Measurements from ENCODE around the gene DCLK1. TPM values are rescaled to one million over a fixed set of nuclear protein-coding genes. Genes with fewer than 3 reads are reported as not detected.

DCLK1 gene
- total and polyA plus RNA-seq, 12 donors = 0.68 to 22.6 (median 2.3) TPM

DNA sequence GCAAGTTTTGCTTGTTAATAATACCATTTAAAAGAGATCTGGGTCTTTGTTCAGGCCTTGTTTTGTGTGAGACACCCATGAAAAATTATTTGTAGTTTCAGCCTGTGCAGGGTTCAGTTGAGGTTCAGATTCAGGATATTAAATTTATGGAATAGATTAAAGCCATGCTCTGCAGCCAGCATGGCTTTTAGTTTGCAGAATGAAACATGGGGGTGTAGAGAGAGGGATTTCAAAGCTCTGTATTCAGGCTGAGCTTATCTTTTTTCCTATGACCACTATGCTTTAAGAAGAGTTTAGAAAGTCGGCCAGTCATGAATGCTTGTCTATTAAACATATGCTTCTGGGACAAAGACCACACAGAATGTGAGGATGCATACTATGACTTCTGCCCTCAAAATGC, 73.6 kb downstream of the DCLK1 start:
- WGBS, 4 donors = 62 to 83% (median 63%) methylated on average over 1 of the region's 1 CpG
- intact Hi-C loops (cut with DNase I) = no loop called here
- no peaks in the 10 kb centered on the region for H3K4me1 ChIP-seq (replicated peaks in 1 of 2)

DNA sequence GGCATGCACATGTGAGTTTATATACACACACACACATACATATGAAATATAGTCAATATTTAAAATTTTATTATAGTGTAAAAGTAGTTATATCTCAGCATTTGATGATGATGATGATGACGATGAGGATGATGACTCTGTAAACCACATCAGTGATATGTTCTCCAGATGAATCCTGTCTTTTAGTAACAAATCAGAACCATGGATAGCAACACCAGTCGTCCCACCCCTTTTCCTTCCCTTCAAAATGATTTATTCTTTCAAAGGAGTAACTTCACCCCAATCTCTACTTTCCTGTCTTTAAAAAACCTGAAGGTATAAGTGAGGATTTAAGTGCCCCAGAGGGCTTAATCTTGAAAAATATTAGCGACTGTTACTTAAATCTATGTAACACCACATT, 74.1 kb downstream of the DCLK1 start:
- 44 to 57% (median 49%) methylated on average over 3 of the region's 3 CpGs for WGBS, 4 donors
- Histone ChIP-seq H3K9me3 (replicated peaks in 1 of 3) (no peaks in the 10 kb centered on the region), H3K27ac (no peak overlapping the region), H3K27me3 (peaks cover 4% of the 10 kb centered on the region), H3K4me3 (no peak overlapping the region), H3K4me1 (replicated peaks in 1 of 2) (no peaks in the 10 kb centered on the region), H3K36me3 (replicated peaks in 1 of 2) (no peaks in the 10 kb centered on the region)
- intact Hi-C loops (cut with DNase I) = no loop called here
- TF ChIP-seq, protein P1, sequence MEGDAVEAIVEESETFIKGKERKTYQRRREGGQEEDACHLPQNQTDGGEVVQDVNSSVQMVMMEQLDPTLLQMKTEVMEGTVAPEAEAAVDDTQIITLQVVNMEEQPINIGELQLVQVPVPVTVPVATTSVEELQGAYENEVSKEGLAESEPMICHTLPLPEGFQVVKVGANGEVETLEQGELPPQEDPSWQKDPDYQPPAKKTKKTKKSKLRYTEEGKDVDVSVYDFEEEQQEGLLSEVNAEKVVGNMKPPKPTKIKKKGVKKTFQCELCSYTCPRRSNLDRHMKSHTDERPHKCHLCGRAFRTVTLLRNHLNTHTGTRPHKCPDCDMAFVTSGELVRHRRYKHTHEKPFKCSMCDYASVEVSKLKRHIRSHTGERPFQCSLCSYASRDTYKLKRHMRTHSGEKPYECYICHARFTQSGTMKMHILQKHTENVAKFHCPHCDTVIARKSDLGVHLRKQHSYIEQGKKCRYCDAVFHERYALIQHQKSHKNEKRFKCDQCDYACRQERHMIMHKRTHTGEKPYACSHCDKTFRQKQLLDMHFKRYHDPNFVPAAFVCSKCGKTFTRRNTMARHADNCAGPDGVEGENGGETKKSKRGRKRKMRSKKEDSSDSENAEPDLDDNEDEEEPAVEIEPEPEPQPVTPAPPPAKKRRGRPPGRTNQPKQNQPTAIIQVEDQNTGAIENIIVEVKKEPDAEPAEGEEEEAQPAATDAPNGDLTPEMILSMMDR (IDR thresholded peaks at IDR 0.05) = no peak
- no peak for TF ChIP-seq POLR2A (IDR thresholded peaks at IDR 0.05)
- DNase-seq = no peak

More for the DNA sequence above, 73.6 kb downstream of the DCLK1 start:
- no peak overlapping the region for H3K27ac ChIP-seq
- TF ChIP-seq POLR2A (IDR thresholded peaks at IDR 0.05) = no peak
- TF ChIP-seq, protein P1 (IDR thresholded peaks at IDR 0.05) = no peak
- H3K27me3 ChIP-seq = peaks cover 4% of the 10 kb centered on the region
- no peak overlapping the region for H3K4me3 ChIP-seq
- H3K36me3 ChIP-seq (replicated peaks in 1 of 2) = no peaks in the 10 kb centered on the region
- no peak for DNase-seq
- H3K9me3 ChIP-seq (replicated peaks in 1 of 3) = no peaks in the 10 kb centered on the region

DNA sequence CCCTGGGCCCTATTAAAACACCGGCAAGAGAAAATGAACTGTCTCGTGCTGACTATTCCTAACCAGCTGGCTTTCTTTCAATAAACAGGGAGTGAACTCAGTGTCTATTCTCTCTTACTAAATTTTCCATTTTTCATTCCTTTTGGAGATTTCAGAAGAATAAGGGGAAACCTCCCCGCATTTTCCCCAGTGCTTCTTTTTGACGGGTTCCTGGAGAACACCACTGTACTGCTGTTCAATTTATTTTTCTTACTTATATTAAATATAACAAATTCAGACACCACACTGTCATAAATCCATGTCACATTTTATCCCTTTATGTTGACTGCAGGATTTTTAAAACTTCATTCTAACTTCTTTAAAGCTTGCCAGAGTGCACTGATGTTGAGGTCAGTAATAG, 75.8 kb downstream of the DCLK1 start:
- WGBS, 4 donors = 67 to 82% (median 73%) methylated on average over 4 of the region's 4 CpGs
- H3K4me1 ChIP-seq (replicated peaks in 1 of 2) = no peaks in the 10 kb centered on the region
- DNase-seq = no peak
- H3K27ac ChIP-seq = no peak overlapping the region
- intact Hi-C loops (cut with DNase I) = no loop called here
- no peak overlapping the region for H3K4me3 ChIP-seq
- no peaks in the 10 kb centered on the region for H3K36me3 ChIP-seq (replicated peaks in 1 of 2)
- H3K27me3 ChIP-seq = peaks cover 3% of the 10 kb centered on the region
- TF ChIP-seq POLR2A (IDR thresholded peaks at IDR 0.05) = no peak
- TF ChIP-seq, protein P1 (IDR thresholded peaks at IDR 0.05) = no peak
- H3K9me3 ChIP-seq (replicated peaks in 1 of 3) = no peaks in the 10 kb centered on the region

- Histone ChIP-seq H3K36me3 (replicated peaks in 1 of 2) (no peaks in the 10 kb centered on the region), H3K27me3 (no peaks in the 10 kb centered on the region), H3K27ac (no peak overlapping the region), H3K9me3 (replicated peaks in 1 of 3) (no peaks in the 10 kb centered on the region), H3K4me3 (no peak overlapping the region), H3K4me1 (replicated peaks in 1 of 2) (no peaks in the 10 kb centered on the region)
- intact Hi-C loops (cut with DNase I) = no loop called here
- WGBS, 4 donors = 47 to 56% (median 51%) methylated on average over 2 of the region's 2 CpGs
- TF ChIP-seq, protein P1 (IDR thresholded peaks at IDR 0.05) = no peak
- no peak for TF ChIP-seq POLR2A (IDR thresholded peaks at IDR 0.05)
- no peak for DNase-seq
Measured at GRCh38 chr13:36054041-36054440, 77.1 kb downstream of the DCLK1 start.

Measured in adrenal gland (tissue), 12 donors.